H9 (cell line): ENCODE results near the gene CLMN. TPM values are rescaled to one million over a fixed set of nuclear protein-coding genes. Genes with fewer than 3 reads are reported as not detected.

Experiments used
- DNase-seq: peaks from one replicate; pipeline ENCODE4 v3.0.0-alpha.2; 2017
- H2AFZ ChIP-seq: one replicate; pipeline ENCODE4 v1.6.1; 2013; ENCODE audit warnings: mild to moderate bottlenecking, low read length, control low read depth, moderate library complexity
- H2AK5ac ChIP-seq: 2 replicates; pipeline ENCODE4 v1.6.1; 2013; ENCODE audit warnings: low read length, control low read depth, mixed read lengths; ENCODE audit not compliant: insufficient read length
- H2BK120ac ChIP-seq: one replicate; pipeline ENCODE4 v1.6.1; 2013; ENCODE audit warnings: low read depth, mild to moderate bottlenecking, low read length, control low read depth, inconsistent platforms; ENCODE audit not compliant: poor library complexity, severe bottlenecking
- H2BK12ac ChIP-seq: 2 replicates; pipeline ENCODE4 v1.6.1; 2013; ENCODE audit warnings: low read length, control low read depth, mixed read lengths, low read depth; ENCODE audit not compliant: insufficient read length
- H2BK15ac ChIP-seq: 2 replicates; pipeline ENCODE4 v1.6.1; 2013; ENCODE audit warnings: low read depth, low read length, control low read depth
- H2BK20ac ChIP-seq: one replicate; pipeline ENCODE4 v1.6.1; 2013; ENCODE audit warnings: low read depth, mild to moderate bottlenecking, low read length, control low read depth, inconsistent platforms; ENCODE audit not compliant: poor library complexity, severe bottlenecking
- H2BK5ac ChIP-seq: 2 replicates; pipeline ENCODE4 v1.6.1; 2013; ENCODE audit warnings: low read length, control low read depth, mixed read lengths; ENCODE audit not compliant: insufficient read length
- H3K14ac ChIP-seq: 2 replicates; pipeline ENCODE4 v1.6.1; 2013; ENCODE audit warnings: low read length, control low read depth; ENCODE audit not compliant: insufficient read depth
- H3K18ac ChIP-seq: 2 replicates; pipeline ENCODE4 v1.6.1; 2013; ENCODE audit warnings: low read depth, mild to moderate bottlenecking, mixed read lengths, low read length, control low read depth; ENCODE audit not compliant: insufficient read length
- H3K23ac ChIP-seq: 2 replicates; pipeline ENCODE4 v1.6.1; 2013; ENCODE audit warnings: low read length, control low read depth, mixed read lengths, low read depth; ENCODE audit not compliant: insufficient read length
- H3K23me2 ChIP-seq: 2 replicates; pipeline ENCODE4 v1.6.1; 2013; ENCODE audit warnings: low read depth, mild to moderate bottlenecking, mixed read lengths, low read length, control low read depth; ENCODE audit not compliant: insufficient read length, poor library complexity, severe bottlenecking
- H3K27ac ChIP-seq: 2 replicates; pipeline ENCODE4 v1.5.1; 2013; ENCODE audit warnings: low read length, control low read depth, mixed read lengths, low read depth; ENCODE audit not compliant: insufficient read length
- H3K27me3 ChIP-seq: 2 replicates; pipeline ENCODE4 v1.6.1; 2013; ENCODE audit warnings: low read length, control low read depth, inconsistent platforms; ENCODE audit not compliant: insufficient read depth
- H3K4ac ChIP-seq: 2 replicates; pipeline ENCODE4 v1.6.1; 2013; ENCODE audit warnings: low read depth, mild to moderate bottlenecking, control low read depth, inconsistent platforms, low read length, moderate library complexity
- H3K4me1 ChIP-seq: 2 replicates; pipeline ENCODE4 v1.6.1; 2013; ENCODE audit warnings: low read length, control low read depth, inconsistent platforms; ENCODE audit not compliant: insufficient read depth
- H3K4me2 ChIP-seq: 2 replicates; pipeline ENCODE4 v1.6.1; 2013; ENCODE audit warnings: low read length, control low read depth, mixed read lengths; ENCODE audit not compliant: insufficient read length, insufficient read depth
- H3K56ac ChIP-seq: 2 replicates; pipeline ENCODE4 v1.6.1; 2013; ENCODE audit warnings: low read depth, mild to moderate bottlenecking, mixed read lengths, low read length, control low read depth; ENCODE audit not compliant: insufficient read length
- H3K79me1 ChIP-seq: 2 replicates; pipeline ENCODE4 v1.6.1; 2013; ENCODE audit warnings: low read depth, mild to moderate bottlenecking, moderate library complexity, low read length, control low read depth, inconsistent platforms; ENCODE audit not compliant: insufficient read depth, poor library complexity, severe bottlenecking
- H3K79me2 ChIP-seq: 2 replicates; pipeline ENCODE4 v1.6.1; 2013; ENCODE audit warnings: low read length, control low read depth, inconsistent platforms; ENCODE audit not compliant: insufficient read depth
- H3K9ac ChIP-seq: 2 replicates; pipeline ENCODE4 v1.6.1; 2013; ENCODE audit warnings: low read length, control low read depth, mixed read lengths; ENCODE audit not compliant: insufficient read length; ENCODE audit errors: extremely low read depth
- H3K9me3 ChIP-seq: one replicate; pipeline ENCODE4 v1.6.1; 2013; ENCODE audit warnings: low read depth, low read length, inconsistent platforms; ENCODE audit not compliant: control insufficient read depth
- H3T11ph ChIP-seq: one replicate; pipeline ENCODE4 v1.6.1; 2013; ENCODE audit warnings: mild to moderate bottlenecking, low read length, control low read depth, inconsistent platforms
- H4K20me1 ChIP-seq: one replicate; pipeline ENCODE4 v1.6.1; 2013; ENCODE audit not compliant: control insufficient read depth, insufficient read length, insufficient read depth
- H4K5ac ChIP-seq: 2 replicates; pipeline ENCODE4 v1.6.1; 2013; ENCODE audit warnings: low read depth, mild to moderate bottlenecking, mixed read lengths, low read length, control low read depth; ENCODE audit not compliant: insufficient read length
- H4K8ac ChIP-seq: replicated peaks from 2 replicates; pipeline ENCODE4 v1.6.1; 2013; ENCODE audit warnings: low read length, control low read depth, mixed read lengths, low read depth; ENCODE audit not compliant: insufficient read length
- H4K91ac ChIP-seq: 2 replicates; pipeline ENCODE4 v1.6.1; 2013; ENCODE audit warnings: low read depth, mild to moderate bottlenecking, moderate library complexity, mixed read lengths, low read length, control low read depth; ENCODE audit not compliant: insufficient read length
- H3K27ac Mint-ChIP-seq, 3 experiments: 2 replicates in 2 of 3; 3 replicates in 1 of 3; pipeline ENCODE4 v1.8.0; 2020 to 2021; ENCODE audit warnings: mixed read lengths in 3 of 3, mild to moderate bottlenecking in 1 of 3, moderate library complexity in 1 of 3
- H3K27me3 Mint-ChIP-seq: 2 replicates; pipeline ENCODE4 v1.8.0; 2021; ENCODE audit warnings: low read depth, mild to moderate bottlenecking, moderate library complexity, mixed read lengths
- H3K36me3 Mint-ChIP-seq, 3 experiments: 2 replicates in 2 of 3; 3 replicates in 1 of 3; pipeline ENCODE4 v1.8.0; 2020 to 2021; ENCODE audit warnings: low read depth in 3 of 3, mixed read lengths in 3 of 3; ENCODE audit not compliant: insufficient read depth in 1 of 3
- H3K4me1 Mint-ChIP-seq, 2 experiments: 2 replicates each; pipeline ENCODE4 v1.8.0; 2020; ENCODE audit warnings: mixed read lengths in 2 of 2
- H3K4me3 Mint-ChIP-seq, 2 experiments: 2 replicates in 1 of 2; 3 replicates in 1 of 2; pipeline ENCODE4 v1.8.0; 2020 to 2021; ENCODE audit warnings: mild to moderate bottlenecking in 2 of 2, mixed read lengths in 2 of 2, moderate library complexity in 1 of 2
- H3K9me3 Mint-ChIP-seq, 2 experiments: 2 replicates in 1 of 2; 3 replicates in 1 of 2; pipeline ENCODE4 v1.8.0; 2020; ENCODE audit warnings: mild to moderate bottlenecking in 2 of 2, mixed read lengths in 2 of 2, moderate library complexity in 1 of 2
- WGBS: extraction: QIAGEN DNeasy Blood & Tissue Kit; methylation state at CpG from one replicate; pipeline ENCODE4 v1.1.7; 2013; ENCODE audit warnings: missing lambda C conversion rate, low lambda C conversion rate, mixed read lengths; ENCODE audit not compliant: insufficient read length; ENCODE audit errors: extremely low coverage; 5-methylcytosine and 5-hydroxymethylcytosine counted together
- total RNA-seq: library from RNA; stranded (reverse); gene quantifications from 2 replicates; pipeline ENCODE4 v1.2.1, GENCODE V29; 2021
- TF ChIP-seq, protein P1 (sequence below): fragments of 200-600 bp; sonication (generic); conservative IDR thresholded peaks from 3 replicates; pipeline ENCODE4 v1.8.0; 2021; ENCODE audit warnings: antibody characterized with exemption, mild to moderate bottlenecking

Gene CLMN
- total RNA-seq, 1 experiment from 2014 or later: 7.6 TPM

DNA sequence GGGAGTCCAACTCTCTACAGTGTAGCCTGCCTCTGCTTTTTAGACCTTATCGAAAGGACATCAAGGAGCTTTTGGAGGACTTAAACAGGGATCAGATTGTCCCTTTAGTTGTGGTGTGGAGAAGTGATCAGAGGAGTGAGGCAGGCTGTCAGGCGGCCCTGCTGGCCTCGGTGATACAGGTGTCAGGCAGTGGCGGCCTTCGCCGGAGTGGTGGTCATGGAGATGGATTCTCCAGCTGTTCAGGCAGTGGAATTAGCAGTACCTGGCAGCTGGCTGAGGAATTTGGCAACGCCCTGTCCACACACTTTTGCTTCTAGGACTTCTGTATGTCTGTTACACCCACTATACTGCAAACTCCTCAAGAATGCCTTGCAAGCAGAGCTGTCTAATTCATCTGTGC, 4.2 kb upstream of the CLMN start:
- WGBS: no CpG with 5 or more reads among the region's 7 CpGs
- peaks cover 10 to 17% of the 10 kb centered on the region in 2 experiments for H3K4me1 Mint-ChIP-seq
- no peak overlapping the region for H3K14ac ChIP-seq
- no peak overlapping the region for H2BK5ac ChIP-seq
- H3K79me1 ChIP-seq: no peaks in the 10 kb centered on the region
- H2AK5ac ChIP-seq: no peak overlapping the region
- no peak overlapping the region for H3K4ac ChIP-seq
- no peak overlapping the region for H3K27ac ChIP-seq
- H3K9me3 Mint-ChIP-seq: peaks cover 3 to 4% of the 10 kb centered on the region in 2 experiments; a peak in 2 of 5 replicates
- peaks cover 45% of the 10 kb centered on the region for H3K27me3 Mint-ChIP-seq
- peaks cover 0 to 4% (median 0%) of the 10 kb centered on the region in 3 experiments; a peak in 1 of 7 replicates for H3K36me3 Mint-ChIP-seq
- no peak overlapping the region for H2BK120ac ChIP-seq
- no peak overlapping the region for H3K4me2 ChIP-seq
- H4K91ac ChIP-seq: no peak overlapping the region
- no peaks in the 10 kb centered on the region; the same call in 1 of the 2 replicates for H3K27me3 ChIP-seq
- H2BK12ac ChIP-seq: no peak overlapping the region
- H3K79me2 ChIP-seq: no peaks in the 10 kb centered on the region
- H3K4me1 ChIP-seq: no peaks in the 10 kb centered on the region
- H3K9ac ChIP-seq: no peak overlapping the region
- no peak overlapping the region for H3K4me3 Mint-ChIP-seq
- H3K18ac ChIP-seq: no peak overlapping the region
- no peak overlapping the region for H4K8ac ChIP-seq
- TF ChIP-seq, protein P1, sequence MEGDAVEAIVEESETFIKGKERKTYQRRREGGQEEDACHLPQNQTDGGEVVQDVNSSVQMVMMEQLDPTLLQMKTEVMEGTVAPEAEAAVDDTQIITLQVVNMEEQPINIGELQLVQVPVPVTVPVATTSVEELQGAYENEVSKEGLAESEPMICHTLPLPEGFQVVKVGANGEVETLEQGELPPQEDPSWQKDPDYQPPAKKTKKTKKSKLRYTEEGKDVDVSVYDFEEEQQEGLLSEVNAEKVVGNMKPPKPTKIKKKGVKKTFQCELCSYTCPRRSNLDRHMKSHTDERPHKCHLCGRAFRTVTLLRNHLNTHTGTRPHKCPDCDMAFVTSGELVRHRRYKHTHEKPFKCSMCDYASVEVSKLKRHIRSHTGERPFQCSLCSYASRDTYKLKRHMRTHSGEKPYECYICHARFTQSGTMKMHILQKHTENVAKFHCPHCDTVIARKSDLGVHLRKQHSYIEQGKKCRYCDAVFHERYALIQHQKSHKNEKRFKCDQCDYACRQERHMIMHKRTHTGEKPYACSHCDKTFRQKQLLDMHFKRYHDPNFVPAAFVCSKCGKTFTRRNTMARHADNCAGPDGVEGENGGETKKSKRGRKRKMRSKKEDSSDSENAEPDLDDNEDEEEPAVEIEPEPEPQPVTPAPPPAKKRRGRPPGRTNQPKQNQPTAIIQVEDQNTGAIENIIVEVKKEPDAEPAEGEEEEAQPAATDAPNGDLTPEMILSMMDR: no peak
- no peaks in the 10 kb centered on the region for H4K20me1 ChIP-seq
- no peak overlapping the region for H3K27ac Mint-ChIP-seq
- H2BK15ac ChIP-seq: no peak overlapping the region
- DNase-seq: no peak
- H3T11ph ChIP-seq: no peak overlapping the region
- H3K9me3 ChIP-seq: no peaks in the 10 kb centered on the region
- H3K23me2 ChIP-seq: peaks cover 3% of the 10 kb centered on the region
- H4K5ac ChIP-seq: no peak overlapping the region
- H3K56ac ChIP-seq: no peak overlapping the region
- H2BK20ac ChIP-seq: no peak overlapping the region
- no peak overlapping the region for H3K23ac ChIP-seq
- no peak overlapping the region for H2AFZ ChIP-seq
